Trophoblast cell (in vitro differentiated cells and primary cell): ENCODE results near the gene TTC28.

Experiments used
- DNase-seq, 2 donors: peaks; one replicate each; pipeline ENCODE4 v3.0.0-alpha.2; 2016
- H2AFZ ChIP-seq: 2 replicates; pipeline ENCODE4 v1.6.1; 2013; ENCODE audit warnings: low read length, moderate library complexity, mild to moderate bottlenecking; ENCODE audit not compliant: insufficient read depth, poor library complexity
- H2AK5ac ChIP-seq: 2 replicates; pipeline ENCODE4 v1.6.1; 2013; ENCODE audit warnings: mild to moderate bottlenecking, low read length
- H2BK120ac ChIP-seq: 2 replicates; pipeline ENCODE4 v1.6.1; 2013; ENCODE audit warnings: low read length, mild to moderate bottlenecking, moderate library complexity; ENCODE audit not compliant: insufficient read depth, poor library complexity
- H2BK12ac ChIP-seq: 2 replicates; pipeline ENCODE4 v1.6.1; 2013; ENCODE audit warnings: mild to moderate bottlenecking, low read length, moderate library complexity
- H2BK5ac ChIP-seq: 2 replicates; pipeline ENCODE4 v1.6.1; 2013; ENCODE audit warnings: low read length, low read depth, moderate library complexity, mild to moderate bottlenecking; ENCODE audit not compliant: poor library complexity
- H3K14ac ChIP-seq: 2 replicates; pipeline ENCODE4 v1.6.1; 2013; ENCODE audit warnings: mild to moderate bottlenecking, low read length
- H3K18ac ChIP-seq: 2 replicates; pipeline ENCODE4 v1.6.1; 2013; ENCODE audit warnings: mild to moderate bottlenecking, low read length
- H3K23ac ChIP-seq: 2 replicates; pipeline ENCODE4 v1.6.1; 2013; ENCODE audit warnings: low read length
- H3K27ac ChIP-seq: 2 replicates; pipeline ENCODE4 v1.5.1; 2013; ENCODE audit warnings: low read depth, mild to moderate bottlenecking, inconsistent platforms, low read length, moderate library complexity
- H3K27me3 ChIP-seq: 2 replicates; pipeline ENCODE4 v1.6.1; 2013; ENCODE audit warnings: inconsistent platforms, mild to moderate bottlenecking, low read length, moderate library complexity; ENCODE audit not compliant: insufficient read depth
- H3K36me3 ChIP-seq, 2 experiments: 1 replicate in 1 of 2; 2 replicates in 1 of 2; pipeline ENCODE4 v1.6.1; 2013; ENCODE audit warnings: low read length in 2 of 2, mild to moderate bottlenecking in 2 of 2, moderate library complexity in 1 of 2; ENCODE audit not compliant: insufficient read depth in 2 of 2, control insufficient read depth in 1 of 2
- H3K4ac ChIP-seq: 2 replicates; pipeline ENCODE4 v1.6.1; 2013; ENCODE audit warnings: low read depth, mild to moderate bottlenecking, low read length, moderate library complexity
- H3K4me1 ChIP-seq, 2 experiments: 1 replicate in 1 of 2; 2 replicates in 1 of 2; pipeline ENCODE4 v1.6.1; 2013; ENCODE audit warnings: low read length in 2 of 2, mild to moderate bottlenecking in 2 of 2, moderate library complexity in 1 of 2; ENCODE audit not compliant: insufficient read depth in 2 of 2, control insufficient read depth in 1 of 2
- H3K4me2 ChIP-seq: 2 replicates; pipeline ENCODE4 v1.6.1; 2013; ENCODE audit warnings: inconsistent platforms, mild to moderate bottlenecking, low read length, moderate library complexity
- H3K4me3 ChIP-seq: 2 replicates; pipeline ENCODE4 v1.5.1; 2013; ENCODE audit warnings: mild to moderate bottlenecking, low read depth, low read length, inconsistent platforms
- H3K79me1 ChIP-seq: one replicate; pipeline ENCODE4 v1.6.1; 2013; ENCODE audit warnings: low read length
- H3K79me2 ChIP-seq: 2 replicates; pipeline ENCODE4 v1.6.1; 2013; ENCODE audit warnings: low read length, mild to moderate bottlenecking; ENCODE audit not compliant: control insufficient read depth, insufficient read depth, poor library complexity
- H3K9ac ChIP-seq: 2 replicates; pipeline ENCODE4 v1.6.1; 2013; ENCODE audit warnings: mild to moderate bottlenecking, low read length
- H3K9me3 ChIP-seq: 2 replicates; pipeline ENCODE4 v1.6.1; 2013; ENCODE audit warnings: low read depth, mild to moderate bottlenecking, control low read depth, inconsistent platforms, low read length; ENCODE audit not compliant: insufficient read depth
- H4K12ac ChIP-seq: 2 replicates; pipeline ENCODE4 v1.6.1; 2013; ENCODE audit warnings: low read depth, mild to moderate bottlenecking, low read length, moderate library complexity
- H4K8ac ChIP-seq: 2 replicates; pipeline ENCODE4 v1.6.1; 2013; ENCODE audit warnings: low read depth, mild to moderate bottlenecking, low read length, moderate library complexity
- H4K91ac ChIP-seq: one replicate; pipeline ENCODE4 v1.6.1; 2013; ENCODE audit warnings: low read depth, mild to moderate bottlenecking, low read length, moderate library complexity
- WGBS: extraction: QIAGEN DNeasy Blood & Tissue Kit; methylation state at CpG from one replicate; pipeline ENCODE4 v1.1.7; 2013; ENCODE audit warnings: missing lambda C conversion rate; ENCODE audit not compliant: insufficient read length, insufficient coverage; ENCODE audit errors: extremely low coverage; 5-methylcytosine and 5-hydroxymethylcytosine counted together

TTC28 gene

DNA sequence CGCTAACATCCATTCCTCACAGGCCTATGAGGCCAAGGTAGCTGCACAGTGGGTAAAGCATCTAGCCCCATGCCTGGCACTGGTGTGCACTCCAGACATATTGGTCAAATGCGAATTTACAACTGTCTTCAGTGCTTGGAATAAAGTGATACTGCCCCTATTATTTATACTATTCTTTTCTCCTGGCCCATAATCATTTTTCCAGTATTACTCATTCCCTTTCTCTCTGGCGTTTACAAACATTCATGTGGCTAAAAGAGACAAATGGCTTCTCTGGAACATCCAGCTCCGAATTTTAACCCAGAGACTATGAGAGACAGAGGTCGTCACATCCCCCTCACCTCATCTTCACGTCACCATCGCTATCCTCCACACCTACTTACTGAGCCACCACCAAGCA lies 673.4 kb downstream of the TTC28 start:
- no peak overlapping the region for H2AFZ ChIP-seq
- no peak overlapping the region for H3K4me3 ChIP-seq

DNA sequence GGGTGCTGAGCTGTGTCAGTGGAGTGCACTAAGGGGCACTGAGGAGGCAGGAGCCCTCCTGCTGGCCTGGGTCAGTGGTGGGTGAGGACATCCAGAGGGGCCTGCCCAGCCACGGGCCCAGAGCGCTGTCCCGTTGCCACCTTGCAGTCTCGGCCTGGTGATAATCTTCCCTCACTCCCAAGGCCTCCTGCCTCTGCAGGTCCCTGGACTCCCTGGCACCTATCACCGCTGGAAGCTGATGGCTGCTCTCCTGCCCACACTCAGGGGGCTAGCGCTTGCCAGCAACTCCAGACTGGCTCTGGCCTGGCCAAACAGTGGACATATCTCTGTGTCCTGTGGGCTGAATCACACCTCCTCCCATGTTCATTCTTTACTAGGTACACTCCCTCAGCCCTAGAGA lies 674.1 kb downstream of the TTC28 start:
- no peak overlapping the region for H4K8ac ChIP-seq
- H4K12ac ChIP-seq, result no peak overlapping the region
- H3K4ac ChIP-seq, result no peak overlapping the region
- no peak overlapping the region for H2BK120ac ChIP-seq
- H3K4me3 ChIP-seq, result no peak overlapping the region
- H3K27ac ChIP-seq, result no peak overlapping the region
- H3K79me2 ChIP-seq, result no peaks in the 10 kb centered on the region
- no peak overlapping the region for H3K18ac ChIP-seq
- no peak overlapping the region for H2BK12ac ChIP-seq
- peaks cover 3 to 7% of the 10 kb centered on the region in 2 experiments for H3K4me1 ChIP-seq
- no CpG with 5 or more reads among the region's 6 CpGs for WGBS
- H3K79me1 ChIP-seq, result peaks cover 4% of the 10 kb centered on the region
- H2AFZ ChIP-seq, result no peak overlapping the region
- no peak overlapping the region for H2BK5ac ChIP-seq
- H2AK5ac ChIP-seq, result no peak overlapping the region
- no peak overlapping the region for H3K4me2 ChIP-seq
- no peak overlapping the region for H4K91ac ChIP-seq
- no peak overlapping the region for H3K9ac ChIP-seq
- no peak overlapping the region for H3K23ac ChIP-seq
- H3K14ac ChIP-seq, result no peak overlapping the region
- H3K9me3 ChIP-seq, result no peaks in the 10 kb centered on the region
- no peaks in the 10 kb centered on the region for H3K27me3 ChIP-seq
- no peaks in the 10 kb centered on the region for H3K36me3 ChIP-seq
- no peak for DNase-seq

More for the DNA sequence above, 673.4 kb downstream of the TTC28 start:
- H2BK5ac ChIP-seq, result no peak overlapping the region
- H2BK12ac ChIP-seq, result no peak overlapping the region
- no peak overlapping the region for H3K4me2 ChIP-seq
- H2BK120ac ChIP-seq, result no peak overlapping the region
- H4K12ac ChIP-seq, result no peak overlapping the region
- H3K9ac ChIP-seq, result no peak overlapping the region
- peaks cover 3 to 7% of the 10 kb centered on the region in 2 experiments for H3K4me1 ChIP-seq
- H3K23ac ChIP-seq, result no peak overlapping the region
- H4K8ac ChIP-seq, result no peak overlapping the region
- no peak for DNase-seq
- no peak overlapping the region for H3K18ac ChIP-seq
- H3K79me2 ChIP-seq, result no peaks in the 10 kb centered on the region
- H3K36me3 ChIP-seq, result no peaks in the 10 kb centered on the region
- H3K79me1 ChIP-seq, result peaks cover 4% of the 10 kb centered on the region
- no peak overlapping the region for H3K4ac ChIP-seq
- no peak overlapping the region for H3K14ac ChIP-seq
- no peaks in the 10 kb centered on the region for H3K27me3 ChIP-seq
- no CpG with 5 or more reads among the region's 7 CpGs for WGBS
- H2AK5ac ChIP-seq, result no peak overlapping the region
- H4K91ac ChIP-seq, result no peak overlapping the region
- H3K9me3 ChIP-seq, result no peaks in the 10 kb centered on the region
- no peak overlapping the region for H3K27ac ChIP-seq

DNA sequence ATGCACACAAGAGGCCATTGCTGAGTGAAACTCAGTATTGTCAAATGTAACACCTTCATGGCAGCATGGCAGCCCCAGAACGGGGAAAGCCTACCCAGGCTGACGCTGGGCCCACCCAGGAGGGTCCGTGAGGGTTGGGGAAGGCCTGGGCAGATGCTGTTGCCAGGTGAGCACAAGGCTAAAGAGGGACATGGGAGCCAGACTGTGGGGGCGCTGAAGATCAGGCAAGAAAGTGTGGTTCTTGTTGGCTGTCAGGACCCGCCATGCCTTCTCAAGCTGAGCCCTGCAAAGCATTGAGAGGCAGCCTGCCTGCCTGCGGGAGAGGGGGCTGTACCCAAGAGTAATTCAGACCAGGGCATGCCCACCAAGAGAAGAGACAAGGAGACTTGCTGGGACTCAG lies 675.6 kb downstream of the TTC28 start:
- H2AFZ ChIP-seq, result no peak overlapping the region
- no CpG with 5 or more reads among the region's 6 CpGs for WGBS
- H3K27ac ChIP-seq, result no peak overlapping the region
- H4K91ac ChIP-seq, result no peak overlapping the region
- no peaks in the 10 kb centered on the region for H3K27me3 ChIP-seq
- H3K79me1 ChIP-seq, result peaks cover 4% of the 10 kb centered on the region
- no peak overlapping the region for H4K12ac ChIP-seq
- H3K23ac ChIP-seq, result no peak overlapping the region
- H3K14ac ChIP-seq, result no peak overlapping the region
- no peaks in the 10 kb centered on the region for H3K36me3 ChIP-seq
- H3K4me1 ChIP-seq, result peaks cover 3 to 4% of the 10 kb centered on the region in 2 experiments
- H2BK5ac ChIP-seq, result no peak overlapping the region
- no peak overlapping the region for H2BK12ac ChIP-seq
- no peak overlapping the region for H3K18ac ChIP-seq
- H2AK5ac ChIP-seq, result no peak overlapping the region
- no peak overlapping the region for H3K9ac ChIP-seq
- no peak overlapping the region for H3K4ac ChIP-seq
- H2BK120ac ChIP-seq, result no peak overlapping the region
- H3K79me2 ChIP-seq, result no peaks in the 10 kb centered on the region
- H3K4me3 ChIP-seq, result no peak overlapping the region
- no peak overlapping the region for H4K8ac ChIP-seq
- H3K9me3 ChIP-seq, result no peaks in the 10 kb centered on the region
- H3K4me2 ChIP-seq, result no peak overlapping the region
- no peak for DNase-seq

DNA sequence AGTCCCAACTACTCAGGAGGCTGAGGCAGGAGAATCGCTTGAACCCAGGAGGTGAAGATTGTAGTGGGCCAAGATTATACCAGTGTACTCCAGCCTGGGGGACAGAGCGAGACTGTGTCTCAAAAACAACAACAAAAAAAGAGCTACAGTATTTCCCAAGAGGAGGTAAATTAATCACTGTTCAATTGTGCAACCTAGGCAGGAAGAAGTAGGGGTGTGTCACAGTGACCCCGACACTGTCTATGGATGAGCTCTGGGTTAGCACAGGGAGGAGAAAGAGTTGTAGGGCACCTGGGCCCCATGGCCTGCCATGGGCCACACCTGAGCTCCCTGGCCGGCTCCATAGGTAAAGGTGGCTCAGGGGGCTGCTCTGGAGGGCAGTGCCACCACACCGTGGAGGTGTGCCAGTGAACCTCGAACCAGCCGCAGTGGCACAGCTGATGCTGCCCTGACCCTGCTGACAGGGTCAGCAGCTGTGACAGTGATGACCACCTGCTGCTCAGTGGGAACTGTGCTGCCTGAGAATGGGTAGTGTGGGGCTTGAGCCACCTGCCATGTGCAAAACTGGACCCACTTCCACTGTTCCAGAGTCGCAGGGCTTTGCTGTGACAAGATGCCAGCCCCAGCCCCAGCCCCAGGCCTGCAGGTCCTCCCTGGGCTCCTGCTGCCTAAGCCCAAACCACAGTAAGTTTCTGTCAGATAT lies 676.6 kb downstream of the TTC28 start:
- WGBS, result no CpG with 5 or more reads among the region's 8 CpGs
- Histone ChIP-seq H4K91ac (no peak overlapping the region), H2BK12ac (no peak overlapping the region), H2BK120ac (no peak overlapping the region), H3K18ac (no peak overlapping the region), H3K4me1 (no peaks in the 10 kb centered on the region), H3K27ac (no peak overlapping the region), H3K4ac (no peak overlapping the region), H2AK5ac (no peak overlapping the region), H4K12ac (no peak overlapping the region), H3K9ac (no peak overlapping the region), H3K23ac (no peak overlapping the region), H2AFZ (no peak overlapping the region), H3K79me2 (no peaks in the 10 kb centered on the region), H3K9me3 (no peaks in the 10 kb centered on the region), H3K27me3 (no peaks in the 10 kb centered on the region), H2BK5ac (no peak overlapping the region), H4K8ac (no peak overlapping the region), H3K4me3 (no peak overlapping the region), H3K79me1 (peaks cover 2% of the 10 kb centered on the region), H3K4me2 (no peak overlapping the region), H3K36me3 (peaks cover 0 to 4% of the 10 kb centered on the region in 2 experiments), H3K14ac (no peak overlapping the region)
- DNase-seq, result no peak
